Vagina (tissue), 2 donors: Measurements from ENCODE around the gene INO80E. TPM values are rescaled to one million over a fixed set of nuclear protein-coding genes. Genes with fewer than 3 reads are reported as not detected.
"Not testable (repeated sequence)": the region's sequence is repeated elsewhere in the genome, so short reads cannot be mapped to it uniquely, and the experiment has no call there.

Experiments
- DNase-seq, 2 donors: peaks; one replicate each; pipeline ENCODE4 v3.0.0-alpha.2; 2017; ENCODE audit errors: extremely low spot score in 2 of 2
- H3K27ac ChIP-seq: fragments of 200-600 bp; sonication (generic); one replicate; pipeline ENCODE4 v1.5.1; 2019
- H3K27me3 ChIP-seq: fragments of 200-600 bp; sonication (generic); one replicate; pipeline ENCODE4 v1.5.1; 2019
- H3K36me3 ChIP-seq, 2 donors: fragments of 200-600 bp; sonication (generic); one replicate each; pipeline ENCODE4 v1.5.1; 2017 to 2019
- H3K4me1 ChIP-seq: fragments of 200-600 bp; sonication (generic); one replicate; pipeline ENCODE4 v1.5.1; 2019
- H3K4me3 ChIP-seq, 2 donors: fragments of 200-600 bp; sonication (generic); 1 replicate in 1 of 2; 2 replicates in 1 of 2; pipeline ENCODE4 v1.5.1; 2016 to 2019
- H3K9me3 ChIP-seq: fragments of 200-600 bp; sonication (generic); one replicate; pipeline ENCODE4 v1.5.1; 2019
- POLR2A ChIP-seq, 2 donors: fragments of 450-650 bp; IDR thresholded peaks; one replicate each; pipeline ENCODE4 v1.6.1; 2017; ENCODE audit warnings: antibody characterized with exemption in 2 of 2, mild to moderate bottlenecking in 2 of 2, moderate library complexity in 2 of 2
- POLR2AphosphoS5 ChIP-seq, 2 donors: sonication (generic); formaldehyde crosslinking; IDR thresholded peaks; one replicate each; pipeline ENCODE4 v1.9.0; 2017; ENCODE audit warnings: antibody characterized with exemption in 2 of 2, mild to moderate bottlenecking in 2 of 2, low read depth in 1 of 2; ENCODE audit not compliant: insufficient read depth in 1 of 2
- intact Hi-C: fragments of 100-400 bp; cut with DNase I; formaldehyde crosslinking; loops from one replicate; pipeline ENCODE4 v1.15.1; 2023
- total RNA-seq: library from RNA; depleted of rRNA; stranded (reverse); fragments of >200 nt; gene quantifications from one replicate; pipeline ENCODE4 v1.2.3, GENCODE V29; 2016
- TF ChIP-seq, protein P1 (sequence below), 3 experiments: fragments of 450-650 bp in 2 of 3; fragments of 200-600 bp in 1 of 3; sonication (generic) in 1 of 3; IDR thresholded peaks; one replicate each; pipeline ENCODE4 v1.5.1; 2017 to 2019; ENCODE audit warnings: antibody characterized with exemption in 3 of 3, mild to moderate bottlenecking in 2 of 3, moderate library complexity in 2 of 3

INO80E gene
- total RNA-seq, 1 donor from 2014 or later = 32.7 TPM

DNA sequence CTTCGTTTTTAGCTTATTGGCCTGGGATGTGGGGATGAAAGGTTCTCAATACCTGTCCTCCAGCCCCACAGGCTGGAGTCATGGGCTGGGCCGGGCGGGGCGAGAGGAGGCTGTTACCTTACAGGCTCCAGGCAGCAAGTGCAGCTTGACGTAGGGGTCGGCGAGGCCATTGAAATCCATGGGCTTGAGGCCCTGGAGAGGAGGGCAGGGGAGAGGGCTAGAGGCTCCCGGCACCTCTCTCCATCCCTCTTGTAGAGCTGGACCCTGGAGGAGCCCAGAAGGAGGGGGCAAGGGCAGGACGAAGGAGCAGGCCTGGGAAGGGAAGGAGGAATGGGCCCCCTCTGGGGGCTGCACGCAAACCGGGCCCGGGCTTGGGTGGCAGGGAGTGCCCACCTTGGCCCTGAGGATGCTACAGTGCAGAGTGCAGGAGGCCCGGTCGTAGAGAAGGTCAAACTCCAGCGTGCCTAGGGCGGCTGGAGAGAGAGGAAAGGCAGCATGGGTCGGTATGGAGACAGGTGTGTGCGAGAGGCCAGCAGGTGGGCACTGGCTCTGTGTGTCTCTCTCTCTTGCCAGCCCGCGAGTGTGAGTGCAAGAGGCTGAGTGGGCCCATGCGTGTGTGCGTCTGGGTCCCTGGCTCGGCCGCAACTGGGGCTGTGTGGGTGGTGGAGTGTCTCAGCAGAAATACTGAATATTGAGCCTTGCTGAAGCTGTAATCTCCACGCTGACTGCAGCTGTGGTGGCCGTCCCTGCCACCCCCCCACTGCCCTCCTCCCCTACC, 13.2 kb downstream of the INO80E start:
- no peak overlapping the region for H3K27ac ChIP-seq
- H3K9me3 ChIP-seq = no peaks in the 10 kb centered on the region
- TF ChIP-seq, protein P1, sequence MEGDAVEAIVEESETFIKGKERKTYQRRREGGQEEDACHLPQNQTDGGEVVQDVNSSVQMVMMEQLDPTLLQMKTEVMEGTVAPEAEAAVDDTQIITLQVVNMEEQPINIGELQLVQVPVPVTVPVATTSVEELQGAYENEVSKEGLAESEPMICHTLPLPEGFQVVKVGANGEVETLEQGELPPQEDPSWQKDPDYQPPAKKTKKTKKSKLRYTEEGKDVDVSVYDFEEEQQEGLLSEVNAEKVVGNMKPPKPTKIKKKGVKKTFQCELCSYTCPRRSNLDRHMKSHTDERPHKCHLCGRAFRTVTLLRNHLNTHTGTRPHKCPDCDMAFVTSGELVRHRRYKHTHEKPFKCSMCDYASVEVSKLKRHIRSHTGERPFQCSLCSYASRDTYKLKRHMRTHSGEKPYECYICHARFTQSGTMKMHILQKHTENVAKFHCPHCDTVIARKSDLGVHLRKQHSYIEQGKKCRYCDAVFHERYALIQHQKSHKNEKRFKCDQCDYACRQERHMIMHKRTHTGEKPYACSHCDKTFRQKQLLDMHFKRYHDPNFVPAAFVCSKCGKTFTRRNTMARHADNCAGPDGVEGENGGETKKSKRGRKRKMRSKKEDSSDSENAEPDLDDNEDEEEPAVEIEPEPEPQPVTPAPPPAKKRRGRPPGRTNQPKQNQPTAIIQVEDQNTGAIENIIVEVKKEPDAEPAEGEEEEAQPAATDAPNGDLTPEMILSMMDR (IDR thresholded peaks at IDR 0.05) = no peak
- no peak for TF ChIP-seq POLR2A (IDR thresholded peaks at IDR 0.05)
- no peak for TF ChIP-seq POLR2AphosphoS5 (IDR thresholded peaks at IDR 0.05; ENCODE audit: insufficient read depth in 1 of 2, low read depth in 1 of 2)
- intact Hi-C loops = loop anchor here (10.0 kb wide), 1 partner anchor 84 kb away; the partner anchor contains the start of gene KCTD13
- H3K36me3 ChIP-seq = no peaks in the 10 kb centered on the region
- no peak for DNase-seq
- H3K4me3 ChIP-seq = no peak overlapping the region
- peaks cover 18% of the 10 kb centered on the region for H3K4me1 ChIP-seq
- peaks cover 4% of the 10 kb centered on the region for H3K27me3 ChIP-seq

DNA sequence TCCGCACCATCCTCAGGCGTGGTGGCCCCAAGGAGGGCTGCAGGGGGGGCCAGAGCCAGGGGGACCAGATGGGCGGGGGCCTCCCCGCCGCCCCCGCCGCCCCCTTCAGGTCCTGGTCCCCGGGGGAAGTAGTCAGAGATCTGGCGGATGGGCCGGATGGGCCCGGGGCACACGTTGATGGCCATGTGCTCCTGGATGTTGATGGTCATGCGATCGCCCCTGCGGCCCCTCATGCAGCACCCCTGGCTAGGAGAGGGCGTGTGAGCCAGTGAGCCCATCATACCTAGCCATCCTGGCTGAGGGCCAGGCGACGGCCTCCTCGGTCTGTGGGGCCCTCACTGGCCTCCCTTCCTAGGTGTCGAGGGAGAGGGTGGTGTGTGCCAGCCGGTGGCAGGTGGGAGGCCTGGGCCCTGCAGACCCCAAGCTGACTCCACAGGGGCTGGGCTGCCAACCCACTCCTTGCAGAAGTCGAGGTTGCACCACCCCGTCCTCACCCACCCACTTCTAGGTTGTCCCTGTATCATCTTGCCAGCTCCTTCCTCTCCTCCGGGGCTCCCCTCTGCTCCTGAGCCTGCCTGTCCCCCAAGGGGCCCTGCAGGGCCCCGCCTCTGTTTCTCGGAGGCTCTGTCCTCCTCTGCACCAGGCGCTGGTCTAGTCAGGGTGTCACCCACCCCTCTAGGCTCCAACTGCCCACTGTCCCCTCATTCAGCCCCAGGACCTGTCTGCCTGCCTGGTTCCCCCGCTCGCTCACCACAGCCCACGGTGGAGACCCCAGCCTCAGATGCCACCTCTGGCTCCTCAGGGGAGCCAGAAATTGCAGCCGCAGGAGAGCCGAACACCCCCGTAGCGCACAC, 14.2 kb downstream of the INO80E start:
- no peaks in the 10 kb centered on the region for H3K36me3 ChIP-seq
- TF ChIP-seq POLR2AphosphoS5 (IDR thresholded peaks at IDR 0.05; ENCODE audit: insufficient read depth in 1 of 2, low read depth in 1 of 2) (no peak), POLR2A (IDR thresholded peaks at IDR 0.05) (no peak)
- TF ChIP-seq, protein P1 (IDR thresholded peaks at IDR 0.05) = no peak
- no peak for DNase-seq
- H3K4me3 ChIP-seq = peak overlapping the region; percentile 29 to 45
- H3K27me3 ChIP-seq = peaks cover 4% of the 10 kb centered on the region
- peaks cover 18% of the 10 kb centered on the region for H3K4me1 ChIP-seq
- intact Hi-C loops = loop anchor here (10.0 kb wide), 1 partner anchor 85 kb away; the partner anchor contains the start of gene KCTD13
- H3K9me3 ChIP-seq = no peaks in the 10 kb centered on the region
- no peak overlapping the region for H3K27ac ChIP-seq

DNA sequence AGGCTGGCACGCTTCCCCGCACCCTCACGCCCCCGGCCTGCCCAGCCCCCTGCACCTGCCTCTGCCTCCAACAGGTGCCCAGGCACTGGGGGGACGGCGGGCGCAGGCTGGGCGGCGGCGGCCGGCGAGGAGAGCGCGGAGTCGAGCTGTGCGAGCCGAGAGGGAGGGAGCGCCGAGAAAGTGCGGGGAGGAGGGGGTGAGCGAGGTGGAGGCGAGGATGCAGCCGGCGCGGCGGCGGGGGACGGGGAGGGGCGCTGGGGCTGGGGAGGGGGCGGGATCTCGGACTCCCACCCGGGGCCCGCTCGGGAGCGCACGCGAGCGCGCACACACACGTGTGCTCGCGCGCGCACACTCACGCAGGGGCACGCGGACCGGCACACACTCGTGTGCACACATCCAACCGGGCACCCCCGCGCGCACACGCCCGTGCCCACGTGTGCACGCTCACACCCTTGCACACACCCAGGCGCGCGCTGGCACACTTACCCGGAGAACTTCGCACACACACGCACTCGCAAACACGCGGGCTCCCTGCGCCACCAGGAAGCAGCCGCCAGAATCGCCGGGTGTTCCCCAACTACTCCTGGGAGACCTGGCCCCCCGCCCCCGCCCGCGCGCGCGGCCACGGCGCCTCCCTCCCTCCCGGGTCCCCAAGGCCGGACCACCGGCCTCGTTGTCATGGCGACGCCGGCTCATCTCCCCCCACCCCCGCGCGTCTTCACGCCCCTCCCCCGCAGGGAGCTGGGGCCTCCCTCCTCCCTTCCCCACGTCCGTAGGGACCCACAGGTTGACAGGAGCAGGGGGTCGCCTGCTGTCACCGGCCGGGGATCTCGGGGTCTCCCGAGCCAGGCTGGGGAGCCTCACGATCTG, 15.0 kb downstream of the INO80E start, which contains the start of gene DOC2A:
Gene DOC2A, minus strand, starts transcription at position 184 of the 870 bp plus-strand sequence. CDS start 805 bp downstream, outside the sequence.
- Histone ChIP-seq H3K27ac (no peak within 1 kb of the TSS), H3K4me3 (peak within 1 kb of the TSS; percentile 29 to 45), H3K9me3 (no peaks in the 10 kb centered on the region), H3K36me3 (no peaks in the 10 kb centered on the region), H3K4me1 (peaks cover 18% of the 10 kb centered on the region), H3K27me3 (peaks cover 4% of the 10 kb centered on the region)
- no peak for DNase-seq
- intact Hi-C loops = no loop called here
- TF ChIP-seq POLR2A (IDR thresholded peaks at IDR 0.05) (no peak), POLR2AphosphoS5 (IDR thresholded peaks at IDR 0.05; ENCODE audit: insufficient read depth in 1 of 2, low read depth in 1 of 2) (no peak)
- TF ChIP-seq, protein P1 (IDR thresholded peaks at IDR 0.05) = no peak

DNA sequence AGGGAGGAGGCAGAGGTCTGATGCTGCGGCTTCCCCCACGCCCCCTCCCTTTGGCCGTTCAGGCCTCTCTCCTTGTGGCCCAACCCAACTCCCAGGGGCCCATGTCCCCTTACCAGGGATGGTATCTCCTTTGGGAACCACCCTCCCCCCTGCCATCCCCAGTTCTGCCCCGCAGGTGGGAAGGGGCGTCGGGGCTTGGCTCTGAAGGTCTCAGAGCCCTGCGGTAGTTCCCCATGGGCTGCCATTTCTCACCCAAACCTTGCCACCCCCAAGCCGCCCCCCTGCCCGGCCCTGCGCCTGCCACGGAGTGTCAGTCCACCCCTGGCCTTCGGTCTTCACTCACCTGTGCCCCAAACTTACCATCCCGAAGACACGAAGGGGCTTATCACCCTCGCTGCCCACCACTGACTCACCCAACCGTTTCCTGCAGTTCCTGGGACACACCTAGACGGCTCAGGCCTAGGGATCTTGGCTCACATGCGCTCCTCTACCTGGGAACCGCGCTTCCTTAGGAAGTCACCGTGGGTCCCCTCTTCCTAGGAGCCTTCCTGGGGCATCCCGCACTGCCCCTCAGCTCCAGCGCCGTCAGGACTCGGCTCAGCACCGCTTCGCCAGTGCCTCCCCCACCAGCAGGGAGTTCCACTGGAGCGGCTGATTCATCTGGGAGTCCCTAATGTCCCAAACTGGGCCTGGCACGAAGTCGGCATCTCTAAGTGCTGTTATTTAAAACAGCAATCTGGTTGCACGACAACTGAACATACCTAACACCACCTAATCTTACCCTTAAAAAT, 15.9 kb downstream of the INO80E start:
- H3K36me3 ChIP-seq = no peaks in the 10 kb centered on the region
- peaks cover 4% of the 10 kb centered on the region for H3K27me3 ChIP-seq
- no peaks in the 10 kb centered on the region for H3K9me3 ChIP-seq
- peaks cover 18% of the 10 kb centered on the region for H3K4me1 ChIP-seq
- no peak for DNase-seq
- H3K27ac ChIP-seq = no peak overlapping the region
- TF ChIP-seq, protein P1 (IDR thresholded peaks at IDR 0.05) = no peak
- intact Hi-C loops = no loop called here
- H3K4me3 ChIP-seq = peak overlapping the region in 1 of 2 donors; percentile 45

DNA sequence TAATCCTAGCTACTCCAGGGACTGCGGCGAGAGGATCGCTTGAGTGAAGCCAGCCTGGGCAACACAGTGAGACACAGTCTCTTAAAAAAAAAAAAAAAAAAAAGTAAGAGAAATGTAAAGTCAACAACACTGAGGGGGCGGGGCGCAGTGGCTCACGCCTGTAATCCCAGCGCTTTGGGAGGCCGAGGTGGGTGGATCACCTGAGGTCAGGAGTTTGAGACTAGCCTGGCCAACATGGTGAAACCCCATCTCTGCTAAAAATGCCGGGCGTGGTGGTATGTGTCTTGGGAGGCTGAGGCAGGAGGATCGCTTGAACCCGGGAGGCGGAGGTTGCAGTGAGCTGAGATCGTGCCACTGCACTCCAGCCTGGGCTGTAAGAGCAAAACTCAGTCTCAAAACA, 16.6 kb downstream of the INO80E start:
- H3K27ac ChIP-seq, H3K27me3 ChIP-seq, H3K9me3 ChIP-seq, DNase-seq, intact Hi-C loops, H3K36me3 ChIP-seq, H3K4me3 ChIP-seq: not testable (repeated sequence)
- H3K4me1 ChIP-seq = peaks cover 18% of the 10 kb centered on the region

DNA sequence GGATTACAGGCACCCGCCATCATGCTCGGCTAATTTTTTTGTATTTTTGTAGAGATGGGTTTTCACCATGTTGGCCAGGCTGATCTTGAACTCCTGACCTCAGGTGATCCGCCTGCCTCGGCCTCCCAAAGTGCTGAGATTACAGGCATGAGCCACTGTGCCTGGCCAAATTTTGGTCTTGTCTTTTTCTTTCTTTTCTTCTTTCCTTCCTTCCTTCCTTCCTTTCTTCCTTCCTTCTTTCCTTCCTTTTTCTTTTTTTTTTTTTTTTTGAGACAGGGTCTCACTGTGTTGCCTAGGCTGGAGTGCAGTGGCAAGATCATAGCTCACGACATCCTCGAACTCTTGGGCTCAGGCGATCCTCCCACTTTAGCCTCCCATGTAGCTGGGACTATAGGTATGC, 19.4 kb downstream of the INO80E start:
- H3K27ac ChIP-seq, H3K9me3 ChIP-seq, H3K36me3 ChIP-seq, DNase-seq, H3K27me3 ChIP-seq, H3K4me3 ChIP-seq, intact Hi-C loops: not testable (repeated sequence)
- peaks cover 12% of the 10 kb centered on the region for H3K4me1 ChIP-seq
